Measurements from ENCODE around the gene OSMR. TPM values are rescaled to one million over a fixed set of nuclear protein-coding genes. Genes with fewer than 3 reads are reported as not detected.

OSMR gene
- total RNA-seq, 4 donors from 2014 or later = 23.8 to 87.6 (median 30.3) TPM

DNA sequence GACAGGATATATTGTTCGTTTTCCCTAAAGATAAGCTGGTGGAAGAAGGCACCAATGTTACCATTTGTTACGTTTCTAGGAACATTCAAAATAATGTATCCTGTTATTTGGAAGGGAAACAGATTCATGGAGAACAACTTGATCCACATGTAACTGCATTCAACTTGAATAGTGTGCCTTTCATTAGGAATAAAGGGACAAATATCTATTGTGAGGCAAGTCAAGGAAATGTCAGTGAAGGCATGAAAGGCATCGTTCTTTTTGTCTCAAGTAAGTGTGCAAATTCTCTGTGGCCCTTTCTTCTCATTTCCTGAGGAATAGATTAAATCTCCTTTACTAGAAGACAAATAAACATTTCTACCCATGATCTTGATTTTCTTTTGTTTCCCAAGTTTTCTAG is 38.0 kb downstream of the OSMR start:
- Histone ChIP-seq H3K9me3 (no peaks in the 10 kb centered on the region), H3K27ac (no peak overlapping the region), H3K36me3 (no peaks in the 10 kb centered on the region), H3K27me3 (no peaks in the 10 kb centered on the region), H3K4me3 (no peak overlapping the region), H3K4me1 (no peaks in the 10 kb centered on the region)
- no peak for DNase-seq
- intact Hi-C loops (cut with DNase I; ENCODE audit: low total_unique reads) = no loop called here
- no peak for TF ChIP-seq POLR2A (IDR thresholded peaks at IDR 0.05)
- TF ChIP-seq, protein P1, sequence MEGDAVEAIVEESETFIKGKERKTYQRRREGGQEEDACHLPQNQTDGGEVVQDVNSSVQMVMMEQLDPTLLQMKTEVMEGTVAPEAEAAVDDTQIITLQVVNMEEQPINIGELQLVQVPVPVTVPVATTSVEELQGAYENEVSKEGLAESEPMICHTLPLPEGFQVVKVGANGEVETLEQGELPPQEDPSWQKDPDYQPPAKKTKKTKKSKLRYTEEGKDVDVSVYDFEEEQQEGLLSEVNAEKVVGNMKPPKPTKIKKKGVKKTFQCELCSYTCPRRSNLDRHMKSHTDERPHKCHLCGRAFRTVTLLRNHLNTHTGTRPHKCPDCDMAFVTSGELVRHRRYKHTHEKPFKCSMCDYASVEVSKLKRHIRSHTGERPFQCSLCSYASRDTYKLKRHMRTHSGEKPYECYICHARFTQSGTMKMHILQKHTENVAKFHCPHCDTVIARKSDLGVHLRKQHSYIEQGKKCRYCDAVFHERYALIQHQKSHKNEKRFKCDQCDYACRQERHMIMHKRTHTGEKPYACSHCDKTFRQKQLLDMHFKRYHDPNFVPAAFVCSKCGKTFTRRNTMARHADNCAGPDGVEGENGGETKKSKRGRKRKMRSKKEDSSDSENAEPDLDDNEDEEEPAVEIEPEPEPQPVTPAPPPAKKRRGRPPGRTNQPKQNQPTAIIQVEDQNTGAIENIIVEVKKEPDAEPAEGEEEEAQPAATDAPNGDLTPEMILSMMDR (IDR thresholded peaks at IDR 0.05) = no peak

DNA sequence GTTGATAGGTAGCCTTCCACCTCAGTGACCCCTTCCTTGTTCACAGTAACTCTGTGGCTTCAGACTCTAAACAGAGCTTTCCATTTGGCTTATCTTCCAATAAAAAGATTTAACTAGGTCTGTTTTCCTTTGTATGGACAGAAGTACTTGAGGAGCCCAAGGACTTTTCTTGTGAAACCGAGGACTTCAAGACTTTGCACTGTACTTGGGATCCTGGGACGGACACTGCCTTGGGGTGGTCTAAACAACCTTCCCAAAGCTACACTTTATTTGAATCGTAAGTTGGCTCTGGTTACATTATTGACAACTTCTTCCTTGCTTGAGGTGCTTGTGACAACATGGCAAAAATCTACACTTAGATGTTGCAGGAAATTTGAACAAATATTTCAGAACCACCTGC is 39.4 kb downstream of the OSMR start:
- Histone ChIP-seq H3K4me1 (no peaks in the 10 kb centered on the region), H3K4me3 (no peak overlapping the region), H3K27me3 (no peaks in the 10 kb centered on the region), H3K36me3 (no peaks in the 10 kb centered on the region), H3K9me3 (no peaks in the 10 kb centered on the region), H3K27ac (no peak overlapping the region)
- no peak for DNase-seq
- intact Hi-C loops (cut with DNase I; ENCODE audit: low total_unique reads) = no loop called here
- TF ChIP-seq, protein P1 (IDR thresholded peaks at IDR 0.05) = no peak
- TF ChIP-seq POLR2A (IDR thresholded peaks at IDR 0.05) = no peak

DNA sequence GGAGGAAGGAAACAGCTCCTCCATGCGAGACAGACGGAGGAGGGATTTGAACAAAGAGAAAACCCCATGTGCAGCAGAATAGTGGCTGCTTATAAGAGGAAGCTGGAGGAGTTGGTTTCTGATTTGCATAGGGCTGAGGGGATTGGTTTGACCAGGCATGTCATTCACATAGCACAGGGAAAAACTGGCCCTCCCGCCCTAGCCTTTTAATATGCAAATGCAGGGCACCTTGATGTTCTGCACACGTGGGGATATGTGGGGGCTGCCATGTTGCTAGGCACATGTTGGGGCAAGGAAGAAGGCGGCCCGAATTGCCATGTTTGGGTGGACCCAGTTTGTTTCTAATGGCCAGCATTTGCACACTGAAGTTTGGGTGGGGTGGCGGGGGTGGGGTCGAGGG is 42.2 kb downstream of the OSMR start:
- no peak overlapping the region for H3K4me3 ChIP-seq
- no peaks in the 10 kb centered on the region for H3K9me3 ChIP-seq
- no peak overlapping the region for H3K27ac ChIP-seq
- TF ChIP-seq POLR2A (IDR thresholded peaks at IDR 0.05) = no peak
- TF ChIP-seq, protein P1 (IDR thresholded peaks at IDR 0.05) = no peak
- H3K27me3 ChIP-seq = no peaks in the 10 kb centered on the region
- no peaks in the 10 kb centered on the region for H3K4me1 ChIP-seq
- no peaks in the 10 kb centered on the region for H3K36me3 ChIP-seq
- DNase-seq = no peak
- intact Hi-C loops (cut with DNase I; ENCODE audit: low total_unique reads) = no loop called here

DNA sequence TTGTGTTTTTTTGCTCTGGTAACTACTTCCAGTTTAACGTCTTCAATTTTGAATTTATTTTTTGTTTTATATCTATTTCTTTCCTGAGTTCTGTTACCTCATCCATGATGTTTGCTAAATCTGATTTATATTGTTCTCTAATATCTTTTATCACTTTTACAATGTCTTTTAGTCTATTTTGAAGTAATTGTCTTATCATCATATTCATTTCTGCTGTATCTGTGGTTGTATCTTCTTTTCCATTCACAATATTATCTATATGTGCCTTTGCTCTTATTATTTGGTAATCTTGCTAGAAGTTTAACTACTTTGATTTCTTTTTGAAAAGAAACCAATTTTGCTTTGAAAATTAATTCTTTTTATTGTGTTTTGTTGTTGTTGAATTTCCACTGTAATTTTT is 43.6 kb downstream of the OSMR start:
- H3K4me1 ChIP-seq = no peaks in the 10 kb centered on the region
- H3K36me3 ChIP-seq = no peaks in the 10 kb centered on the region
- intact Hi-C loops (cut with DNase I; ENCODE audit: low total_unique reads) = no loop called here
- TF ChIP-seq POLR2A (IDR thresholded peaks at IDR 0.05) = no peak
- TF ChIP-seq, protein P1 (IDR thresholded peaks at IDR 0.05) = no peak
- no peaks in the 10 kb centered on the region for H3K27me3 ChIP-seq
- H3K4me3 ChIP-seq = no peak overlapping the region
- no peak for DNase-seq
- H3K27ac ChIP-seq = no peak overlapping the region
- peaks cover 0 to 5% of the 10 kb centered on the region in 2 donors for H3K9me3 ChIP-seq

DNA sequence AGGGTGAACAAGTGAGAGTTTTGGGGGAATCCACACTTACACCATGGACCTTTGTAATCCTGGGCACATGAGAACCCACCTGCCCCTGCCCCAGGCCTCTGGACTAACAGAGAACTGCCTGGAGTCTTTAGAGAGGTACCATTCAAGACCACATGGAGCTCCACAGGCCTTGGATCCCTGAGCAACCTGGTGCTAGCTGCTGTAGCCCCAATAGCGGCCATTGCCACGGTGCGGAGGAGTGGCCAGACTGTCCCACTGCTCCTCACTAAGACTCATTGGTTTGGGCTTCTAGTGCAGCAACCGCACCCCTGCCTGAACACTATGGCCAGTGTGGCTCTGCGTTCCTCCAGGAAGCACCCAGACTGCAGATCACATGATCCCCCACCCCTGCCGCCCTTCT is 45.8 kb downstream of the OSMR start:
- H3K4me3 ChIP-seq = no peak overlapping the region
- no peaks in the 10 kb centered on the region for H3K27me3 ChIP-seq
- no peak overlapping the region for H3K27ac ChIP-seq
- peaks cover 0 to 19% of the 10 kb centered on the region in 2 donors for H3K9me3 ChIP-seq
- intact Hi-C loops (cut with DNase I; ENCODE audit: low total_unique reads) = no loop called here
- DNase-seq = no peak
- no peaks in the 10 kb centered on the region for H3K4me1 ChIP-seq
- no peaks in the 10 kb centered on the region for H3K36me3 ChIP-seq
- TF ChIP-seq, protein P1 (IDR thresholded peaks at IDR 0.05) = no peak
- TF ChIP-seq POLR2A (IDR thresholded peaks at IDR 0.05) = no peak
